GM19351 (cell line): ENCODE measurements around the gene F7.
"Not testable (repeated sequence)": the region's sequence is repeated elsewhere in the genome, so short reads cannot be mapped to it uniquely, and the experiment has no call there.

Experiments
- ATAC-seq: cut with Tn5 transposase; IDR thresholded peaks from one replicate; pipeline ENCODE4 v1.9.1; 2021; ENCODE audit warnings: mild to moderate bottlenecking, moderate library complexity; ENCODE audit not compliant: unreplicated experiment

F7 gene

DNA sequence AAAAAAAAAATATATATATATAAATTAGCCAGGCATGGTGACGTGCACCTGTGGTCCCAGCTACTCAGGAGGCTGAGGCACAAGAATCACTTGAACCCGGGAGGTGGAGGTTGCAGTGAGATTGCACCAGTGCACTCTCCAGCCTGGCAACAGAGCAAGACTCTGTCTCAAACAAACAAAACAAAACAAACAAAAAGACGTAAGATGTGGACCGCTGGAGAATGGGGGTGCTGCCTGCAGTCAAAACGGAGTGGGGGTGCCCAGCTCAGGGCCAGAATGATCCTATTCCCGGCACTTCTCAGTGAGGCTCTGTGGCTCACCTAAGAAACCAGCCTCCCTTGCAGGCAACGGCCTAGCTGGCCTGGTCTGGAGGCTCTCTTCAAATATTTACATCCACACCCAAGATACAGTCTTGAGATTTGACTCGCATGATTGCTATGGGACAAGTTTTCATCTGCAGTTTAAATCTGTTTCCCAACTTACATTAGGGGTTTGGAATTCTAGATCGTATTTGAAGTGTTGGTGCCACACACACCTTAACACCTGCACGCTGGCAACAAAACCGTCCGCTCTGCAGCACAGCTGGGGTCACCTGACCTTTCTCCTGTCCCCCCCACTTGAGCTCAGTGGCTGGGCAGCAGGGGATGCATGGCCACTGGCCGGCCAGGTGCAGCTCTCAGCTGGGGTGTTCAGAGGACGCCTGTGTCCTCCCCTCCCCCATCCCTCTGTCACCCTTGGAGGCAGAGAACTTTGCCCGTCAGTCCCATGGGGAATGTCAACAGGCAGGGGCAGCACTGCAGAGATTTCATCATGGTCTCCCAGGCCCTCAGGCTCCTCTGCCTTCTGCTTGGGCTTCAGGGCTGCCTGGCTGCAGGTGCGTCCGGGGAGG is at the start of gene F7:
Gene F7, plus strand, starts transcription at position 760 of the 889 bp plus-strand sequence. Its CDS starts 51 bp downstream, at position 811.
- no peak for ATAC-seq

DNA sequence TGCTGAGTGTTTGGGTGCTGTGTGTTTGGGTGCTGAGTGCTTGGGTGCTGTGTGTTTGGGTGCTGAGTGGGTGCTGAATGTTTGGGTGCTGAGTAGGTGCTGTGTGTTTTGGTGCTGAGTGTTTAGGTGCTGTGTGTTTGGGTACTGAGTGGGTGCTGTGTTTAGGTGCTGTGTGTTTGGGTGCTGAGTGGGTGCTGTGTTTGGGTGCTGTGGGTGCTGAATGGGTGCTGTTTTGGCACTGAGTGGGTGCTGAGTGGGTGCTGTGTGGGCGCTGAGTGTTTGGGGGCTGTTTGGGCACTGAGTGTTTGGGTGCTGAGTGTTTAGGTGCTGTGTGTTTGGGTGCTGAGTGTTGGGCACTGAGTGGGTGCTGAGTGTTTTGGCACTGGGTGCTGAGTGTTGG is 48.5 kb upstream of the F7 start:
- ATAC-seq, result no peak

DNA sequence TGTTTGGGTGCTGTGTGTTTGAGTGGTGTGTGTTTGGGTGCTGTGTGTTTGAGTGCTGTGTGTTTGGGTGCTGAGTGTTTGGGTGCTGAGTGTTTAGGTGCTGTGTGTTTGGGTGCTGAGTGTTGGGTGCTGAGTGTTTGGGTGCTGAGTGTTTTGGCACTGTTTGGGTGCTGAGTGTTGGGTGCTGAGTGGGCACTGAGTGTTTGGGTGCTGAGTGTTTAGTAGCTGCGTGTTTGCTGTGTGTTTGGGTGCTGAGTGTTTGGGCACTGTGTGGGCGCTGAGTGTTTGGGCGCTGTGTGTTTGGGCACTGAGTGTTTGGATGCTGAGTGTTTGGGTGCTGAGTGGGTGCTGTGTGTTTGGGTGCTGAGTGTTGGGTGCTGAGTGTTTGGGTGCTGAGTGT is 48.0 kb upstream of the F7 start:
- not testable (repeated sequence) for ATAC-seq

DNA sequence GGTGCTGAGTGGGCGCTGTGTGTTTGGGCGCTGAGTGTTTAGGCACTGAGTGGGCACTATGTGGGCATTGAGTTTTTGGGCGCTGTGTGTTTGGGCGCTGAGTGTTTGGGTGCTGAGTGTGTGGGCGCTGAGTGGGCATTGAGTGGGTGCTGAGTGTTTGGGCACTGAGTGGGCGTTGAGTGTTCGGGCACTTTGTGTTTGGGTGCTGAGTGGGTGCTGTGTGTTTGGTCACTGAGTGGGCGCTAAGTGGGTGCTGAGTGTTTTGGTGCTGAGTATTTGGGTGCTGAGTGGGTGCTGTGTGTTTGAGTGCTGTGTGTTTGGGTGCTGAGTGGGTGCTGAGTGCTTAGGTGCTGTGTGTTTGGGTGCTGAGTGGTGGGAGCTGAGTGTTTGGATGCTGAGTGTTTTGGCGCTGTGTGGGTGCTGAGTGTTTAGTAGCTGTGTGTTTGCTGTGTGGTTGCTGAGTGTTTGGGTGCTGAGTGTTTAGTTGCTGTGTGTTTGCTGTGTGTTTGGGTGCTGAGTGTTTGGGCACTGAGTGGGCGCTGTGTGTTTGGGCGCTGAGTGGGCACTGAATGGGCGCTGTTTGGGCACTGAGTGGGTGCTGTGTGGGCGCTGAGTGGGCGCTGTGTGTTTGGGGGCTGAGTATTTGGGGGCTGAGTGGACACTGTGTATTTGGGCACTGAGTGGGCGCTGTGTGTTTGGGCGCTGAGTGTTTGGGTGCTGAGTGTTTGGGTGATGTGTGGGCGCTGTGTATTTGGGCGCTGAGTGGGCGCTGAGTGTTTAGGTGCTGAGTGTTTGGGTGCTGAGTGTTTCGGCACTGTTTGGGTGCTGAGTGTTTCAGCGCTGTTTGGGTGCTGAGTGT is 47.2 kb upstream of the F7 start:
- ATAC-seq, result no peak

DNA sequence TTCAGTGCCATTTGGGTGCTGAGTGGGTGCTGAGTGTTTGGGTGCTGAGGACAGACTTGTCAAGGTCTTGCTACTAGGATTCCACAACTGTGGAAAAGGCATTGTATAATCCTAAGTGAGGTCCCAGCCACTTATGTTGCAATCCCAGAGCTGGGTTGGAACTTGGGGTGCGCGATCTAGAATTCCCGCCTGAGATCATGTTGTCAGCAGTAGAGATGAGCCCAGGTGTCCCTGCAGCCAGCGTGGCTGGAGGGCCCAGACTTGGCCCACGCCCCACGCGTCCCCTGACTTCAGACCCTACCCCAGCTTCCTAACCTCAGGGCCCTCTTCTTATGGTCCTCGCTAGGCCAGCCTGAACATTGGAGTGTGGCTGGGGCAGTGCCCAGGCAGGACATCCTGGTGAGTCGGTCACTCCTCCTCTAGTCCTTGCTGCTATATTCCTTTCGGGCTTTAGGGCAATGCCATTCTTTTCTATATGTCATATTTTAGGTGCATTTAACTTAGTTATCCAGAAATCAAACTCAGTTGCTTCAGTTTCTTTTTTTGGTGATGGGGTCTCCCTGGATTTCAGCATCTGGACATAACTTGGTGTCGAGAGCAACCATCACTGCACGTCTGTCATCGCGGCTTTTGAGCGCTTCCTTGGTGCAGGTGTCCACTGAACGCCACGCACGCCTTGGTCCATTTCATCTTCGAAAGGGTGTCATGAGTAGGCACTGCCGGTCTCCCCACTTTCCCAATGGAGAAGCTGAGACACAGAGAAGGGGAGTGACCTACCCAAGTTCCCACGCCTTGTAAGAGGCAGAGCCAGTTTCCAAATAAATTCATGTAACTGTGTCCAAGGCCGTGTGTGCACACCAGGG is 46.4 kb upstream of the F7 start:
- ATAC-seq, result no peak

DNA sequence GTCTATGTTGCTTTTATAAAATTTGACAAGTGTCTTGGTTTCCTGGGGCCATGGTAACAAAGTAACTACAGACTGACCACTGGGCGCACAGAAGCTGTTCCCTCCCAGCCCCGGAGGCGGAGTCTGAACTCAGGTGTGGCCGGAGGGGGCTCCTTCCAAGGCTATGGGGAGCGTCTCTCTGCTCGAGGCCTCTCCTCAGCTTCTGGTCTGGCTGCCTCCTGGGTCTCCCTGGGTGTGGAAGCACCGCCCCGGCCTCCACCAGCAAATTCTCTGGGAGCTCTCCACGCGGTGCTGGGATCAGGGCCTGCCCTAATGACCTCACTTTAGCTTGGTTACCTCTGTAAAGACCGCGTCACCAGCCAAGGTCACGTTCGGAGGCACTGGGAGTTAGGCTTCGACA is 45.7 kb upstream of the F7 start:
- ATAC-seq, result no peak

DNA sequence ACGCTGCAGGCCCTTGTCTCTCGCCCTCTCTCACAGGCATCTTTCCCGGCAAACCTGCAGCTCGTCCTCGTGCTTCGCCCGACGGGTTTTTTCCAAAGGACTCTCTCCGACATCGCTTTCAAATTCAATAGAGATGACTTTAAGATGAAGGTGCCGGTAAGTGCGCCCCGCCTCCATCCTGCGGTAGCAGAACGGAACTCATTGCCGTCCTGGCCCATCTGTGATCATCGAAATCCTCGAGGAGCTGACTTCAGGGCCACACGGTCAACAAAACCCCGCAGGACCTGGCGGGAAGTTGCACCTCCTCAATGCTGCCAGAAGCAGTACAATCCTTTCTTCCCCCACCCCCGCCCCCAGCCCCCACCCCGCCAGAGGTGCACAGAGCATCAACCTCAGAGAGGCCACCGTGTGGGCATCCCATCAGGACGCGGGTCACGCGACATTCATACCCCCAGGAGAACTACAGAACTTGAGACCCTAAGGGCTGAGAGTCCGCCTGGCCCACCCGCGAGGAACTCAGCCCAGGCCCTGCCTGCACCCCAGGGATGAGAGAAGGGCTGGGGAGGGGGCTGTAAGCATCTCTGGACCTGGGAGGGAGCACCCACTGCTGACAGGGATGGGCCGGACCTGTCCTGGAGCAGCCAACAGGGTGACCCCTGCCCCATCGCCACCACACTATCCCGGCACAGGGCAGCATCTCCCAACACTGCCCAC is 44.9 kb upstream of the F7 start:
- no peak for ATAC-seq

DNA sequence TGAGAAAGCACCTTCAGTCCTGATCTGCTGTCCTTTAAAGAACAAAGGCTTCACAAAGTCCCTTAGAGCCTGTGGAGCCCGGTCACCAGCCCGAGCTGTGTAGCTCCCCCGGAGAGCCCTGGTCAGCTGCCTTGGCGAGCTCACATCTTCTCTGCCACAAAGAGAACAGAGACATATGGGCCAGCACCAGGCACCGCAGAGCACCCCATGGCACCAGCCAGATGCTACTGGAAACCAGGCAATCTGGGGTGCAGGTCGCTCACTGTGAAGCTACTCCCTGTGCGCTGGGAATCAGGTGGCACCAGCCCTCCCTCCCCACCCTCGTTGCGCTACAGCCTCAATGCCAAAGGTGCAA is 44.3 kb upstream of the F7 start:
- no peak for ATAC-seq

DNA sequence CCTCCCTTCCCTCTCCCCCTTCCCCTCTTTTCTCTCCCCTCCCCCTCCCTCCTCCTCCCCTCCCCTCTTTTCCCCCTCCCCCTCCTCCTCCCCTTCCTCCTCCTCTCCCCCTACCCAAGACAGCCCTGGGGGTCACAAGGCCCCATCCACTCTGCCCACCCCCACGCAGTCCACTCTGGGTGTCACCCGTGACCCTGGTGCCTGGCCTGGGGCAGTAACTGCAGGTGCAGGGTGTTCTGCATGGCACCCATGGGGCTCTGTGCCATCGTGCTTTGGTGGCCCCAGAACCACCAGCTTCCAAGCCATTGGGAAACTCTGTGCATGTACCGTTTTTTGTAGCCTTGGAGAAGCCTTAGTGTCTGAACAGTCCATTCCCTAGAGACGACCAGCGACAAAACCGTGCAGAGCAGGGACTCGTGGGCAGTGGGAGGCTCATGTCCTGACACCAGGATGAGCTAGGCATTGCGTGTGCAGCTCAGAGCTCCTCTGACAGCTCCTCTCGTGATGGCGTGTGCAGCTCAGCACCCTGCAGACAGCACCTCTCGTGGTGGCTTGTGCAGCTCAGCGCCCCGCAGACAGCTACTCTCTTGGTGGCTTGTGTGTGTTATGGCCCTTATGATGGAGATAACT is 43.7 kb upstream of the F7 start:
- no peak for ATAC-seq

DNA sequence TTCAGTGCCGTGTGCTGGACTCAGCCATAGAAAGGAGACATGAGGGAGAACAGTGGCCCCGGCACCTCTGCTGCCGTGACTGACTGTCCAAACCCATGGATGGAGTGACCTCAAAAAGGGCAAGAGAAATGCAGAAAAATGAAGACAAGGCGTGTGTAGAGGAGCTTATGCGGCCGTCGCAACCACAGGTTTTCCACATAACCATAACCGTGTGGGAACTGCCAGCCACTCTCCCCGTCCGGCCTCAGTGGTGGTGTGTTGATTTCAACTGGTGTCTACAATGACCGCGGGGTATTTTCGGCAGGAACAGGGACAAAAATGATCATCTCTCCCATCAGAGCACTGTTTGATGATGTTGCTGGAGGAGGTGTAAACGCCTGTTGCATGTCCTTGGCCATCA is 42.9 kb upstream of the F7 start:
- ATAC-seq, result no peak

DNA sequence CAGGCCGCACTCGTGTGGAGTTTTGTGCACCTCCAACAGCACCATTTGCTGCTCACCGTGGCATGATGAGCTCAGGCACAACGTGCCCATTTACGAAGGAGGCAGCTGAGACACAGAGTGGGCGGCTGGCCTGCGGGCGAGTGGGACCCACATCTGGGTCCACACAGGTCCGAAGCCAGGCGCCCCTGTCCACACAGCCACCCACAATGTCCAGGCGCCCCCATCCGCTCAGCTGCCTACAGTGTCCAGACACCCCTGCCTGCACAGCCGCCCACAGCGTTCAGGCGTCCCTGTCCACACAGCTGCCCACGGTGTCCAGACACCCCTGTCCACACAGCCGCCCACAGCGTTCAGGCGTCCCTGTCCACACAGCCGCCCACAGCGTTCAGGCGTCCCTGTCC is 42.5 kb upstream of the F7 start:
- no peak for ATAC-seq

DNA sequence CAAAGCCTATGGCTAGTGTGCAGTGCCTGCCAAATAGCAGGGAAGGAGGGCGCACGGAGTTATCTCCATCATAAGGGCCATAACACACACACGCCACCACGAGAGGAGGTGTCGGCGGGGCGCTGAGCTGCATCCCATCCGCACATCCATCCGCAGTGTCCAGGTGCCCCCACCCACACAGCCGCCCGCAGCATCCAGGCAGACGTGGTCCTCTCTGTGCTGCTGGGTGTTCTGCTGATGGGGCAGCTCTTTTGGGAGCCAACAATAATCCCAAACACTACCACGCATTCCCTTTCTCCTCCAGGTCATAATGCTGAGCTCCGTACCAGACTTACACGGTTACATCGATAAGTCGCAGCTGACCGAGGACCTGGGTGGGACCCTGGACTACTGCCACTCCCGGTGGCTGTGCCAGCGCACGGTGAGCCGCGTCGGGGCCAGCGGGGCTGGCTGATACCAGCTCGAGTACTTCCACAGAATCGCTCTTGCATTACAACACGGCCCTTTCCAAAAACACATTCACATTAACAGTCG is 41.5 kb upstream of the F7 start:
- no peak for ATAC-seq

DNA sequence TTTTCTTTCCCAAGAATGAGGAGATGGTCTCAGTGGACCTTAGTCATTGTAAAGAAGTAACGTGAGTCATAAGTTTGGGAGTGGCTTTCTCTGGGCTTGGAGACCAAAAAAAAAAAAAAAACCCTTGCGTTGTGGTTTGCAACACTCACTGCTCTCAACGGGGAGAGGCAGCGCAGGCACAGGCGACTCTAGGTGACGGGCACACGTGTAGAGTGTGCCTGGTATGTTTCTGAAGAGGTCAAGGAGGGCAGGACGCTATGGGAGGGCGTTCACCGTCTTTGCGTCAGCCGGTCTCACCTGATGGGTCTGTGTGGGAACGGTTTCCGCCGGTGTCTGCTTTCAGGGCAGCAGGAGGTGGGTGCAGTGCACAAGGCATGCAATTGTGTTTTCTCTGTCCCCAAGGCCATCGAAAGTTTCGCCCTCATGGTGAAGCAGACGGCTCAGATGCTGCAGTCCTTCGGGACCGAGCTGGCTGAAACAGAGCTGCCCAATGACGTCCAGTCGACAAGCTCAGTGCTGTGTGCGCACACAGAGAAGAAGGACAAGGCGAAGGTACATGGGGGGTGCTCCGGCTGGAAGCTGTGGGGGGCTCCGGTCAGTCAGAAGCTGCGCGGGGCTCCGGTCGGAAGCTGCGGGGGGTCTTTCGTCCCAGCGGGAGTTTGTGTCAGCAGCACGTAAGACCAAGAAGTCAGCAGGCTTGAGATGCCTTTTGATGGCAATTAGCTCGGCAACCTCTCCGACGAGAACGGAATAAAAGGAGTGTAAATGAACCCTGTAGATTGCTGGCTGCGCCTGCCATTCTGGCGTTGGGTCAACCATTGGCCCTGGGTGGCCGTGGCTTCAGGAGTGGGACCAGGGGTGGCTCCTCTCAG is 40.8 kb upstream of the F7 start:
- ATAC-seq, result no peak

DNA sequence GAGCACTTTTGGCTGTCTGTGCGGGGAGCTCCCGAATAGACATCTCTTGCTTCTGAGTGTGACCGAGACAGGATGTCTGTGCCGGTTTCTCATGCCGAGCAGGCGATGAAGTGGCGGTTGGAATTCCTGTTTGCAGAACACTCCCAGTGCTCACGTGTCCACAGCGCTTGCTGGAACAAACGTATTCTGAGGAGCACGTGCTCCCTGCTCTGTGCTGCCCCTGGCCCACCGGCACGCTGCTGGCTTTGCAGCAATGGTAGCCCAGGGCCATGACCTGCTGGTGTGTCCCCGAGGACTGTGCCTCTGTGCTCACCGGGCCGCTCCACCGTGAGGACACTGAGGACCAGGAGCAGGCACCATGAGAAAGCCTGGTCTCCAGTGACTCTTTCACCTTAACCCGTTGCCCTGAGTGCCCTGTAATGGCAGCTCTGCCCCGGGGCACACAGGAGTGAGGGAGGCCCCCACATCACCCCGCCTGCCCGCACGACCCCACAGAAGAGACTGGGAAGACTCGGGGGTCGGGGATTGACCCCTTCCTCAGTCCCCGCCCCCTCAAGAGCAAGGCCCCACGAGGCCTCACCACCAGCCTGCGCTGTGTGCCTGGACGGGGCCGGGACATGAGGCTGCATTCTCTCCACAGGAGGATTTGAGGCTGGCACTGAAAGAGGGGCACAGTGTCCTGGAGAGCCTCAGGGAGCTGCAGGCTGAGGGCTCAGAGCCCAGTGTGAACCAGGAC is 40.0 kb upstream of the F7 start:
- no peak for ATAC-seq

DNA sequence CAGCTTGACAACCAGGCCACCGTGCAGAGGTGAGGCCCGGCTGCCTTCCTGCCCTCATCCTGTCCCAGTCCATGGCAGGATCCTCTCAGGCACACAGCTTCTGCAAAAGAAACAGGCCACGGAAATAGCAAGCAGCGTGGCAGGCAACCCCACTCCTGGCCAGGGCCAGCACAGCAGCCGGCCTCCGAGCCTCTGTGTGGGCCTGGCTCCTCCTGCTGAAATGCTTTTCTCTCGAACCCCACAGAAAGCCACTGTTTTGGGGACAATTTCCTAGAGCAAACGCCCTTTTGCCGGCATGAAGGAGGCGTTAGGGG is 39.5 kb upstream of the F7 start:
- ATAC-seq, result no peak

DNA sequence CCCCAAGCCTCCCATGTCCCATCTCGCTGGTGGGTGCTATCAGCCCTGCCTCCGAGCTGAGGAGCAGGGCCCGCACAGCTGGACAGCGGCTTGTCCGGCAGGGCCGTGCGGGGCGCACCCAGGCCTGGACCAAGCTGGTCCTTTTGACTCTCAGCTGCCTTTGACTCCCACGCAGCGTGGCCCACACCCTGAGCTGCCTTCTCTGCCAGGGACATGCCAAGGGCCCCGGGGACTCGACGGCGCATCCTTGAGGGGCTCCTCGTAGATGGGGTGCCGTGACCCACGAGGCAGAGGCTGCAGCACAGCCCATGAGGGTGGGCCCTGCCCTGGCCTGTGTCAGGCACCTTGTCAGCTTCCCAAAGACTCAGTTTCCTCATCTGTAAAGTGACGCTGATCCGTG is 38.8 kb upstream of the F7 start:
- no peak for ATAC-seq

DNA sequence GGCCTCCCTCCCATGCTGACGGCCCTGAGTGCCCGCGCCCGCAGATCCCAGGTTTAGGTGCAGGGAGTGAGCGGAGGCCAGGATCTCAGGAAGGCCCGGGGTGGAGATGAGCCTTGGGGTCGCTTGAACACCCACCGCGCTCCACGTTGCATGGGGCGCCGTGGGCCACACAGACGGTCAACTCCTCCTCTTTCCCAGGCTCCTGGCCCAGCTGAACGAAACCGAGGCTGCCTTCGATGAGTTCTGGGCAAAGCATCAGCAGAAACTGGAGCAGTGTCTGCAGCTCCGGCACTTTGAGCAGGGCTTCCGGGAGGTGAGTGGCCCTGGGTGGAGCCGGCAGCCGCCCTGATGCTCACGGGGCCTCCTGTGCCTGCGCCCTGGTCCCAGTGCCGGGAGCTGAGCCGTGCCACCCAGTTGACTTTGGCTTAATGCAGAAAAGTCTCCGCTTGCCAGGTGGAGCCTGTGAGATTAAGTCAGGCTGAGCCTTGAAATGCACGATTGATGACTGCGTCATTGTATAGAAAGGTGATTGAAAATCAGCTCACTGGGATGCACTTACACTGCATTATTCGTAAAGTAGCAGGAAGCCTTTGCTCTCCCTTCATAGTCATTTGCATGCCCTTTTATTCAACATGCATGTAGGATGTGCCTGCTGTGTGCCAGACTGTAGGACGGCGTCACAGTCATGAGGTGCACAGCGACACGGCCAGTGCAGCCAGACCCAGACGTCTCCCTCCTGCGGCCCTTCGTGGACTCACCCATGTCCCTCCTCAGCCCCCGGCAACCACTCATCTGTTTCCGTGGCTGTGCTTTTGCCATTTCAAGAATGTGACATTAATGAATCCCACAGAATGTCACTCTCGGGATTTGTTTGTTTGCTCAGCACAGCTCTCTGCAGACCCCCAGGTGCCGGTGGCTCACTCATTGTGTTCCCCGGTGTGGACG is 35.5 kb upstream of the F7 start:
- no peak for ATAC-seq
